Measurements from ENCODE around the gene SUMO2.
"Not testable (repeated sequence)": the region's sequence is repeated elsewhere in the genome, so short reads cannot be mapped to it uniquely, and the experiment has no call there.

Gene SUMO2

DNA sequence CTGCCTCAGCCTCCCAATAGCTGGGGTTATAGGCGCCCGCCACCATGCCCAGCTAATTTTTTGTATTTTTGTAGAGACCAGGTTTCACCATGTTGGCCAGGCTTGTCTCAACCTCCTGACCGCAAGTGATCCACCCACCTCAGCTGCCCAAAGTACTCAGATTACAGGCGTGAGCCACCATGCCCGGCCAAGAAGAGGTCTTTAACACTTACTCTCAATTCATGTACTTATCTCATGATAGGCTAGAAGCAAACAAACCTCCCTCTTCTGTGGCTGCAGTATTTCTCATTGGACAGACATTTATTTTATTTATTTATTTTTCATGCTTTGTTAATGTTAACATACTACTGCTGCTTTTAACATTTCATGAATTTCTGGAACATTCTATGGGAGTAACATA, 44.2 kb downstream of the SUMO2 start:
- H3K9me2 ChIP-seq (replicated peaks; ENCODE audit: control insufficient read depth, low read length) = no peaks in the 10 kb centered on the region
- no peak overlapping the region for H3K27ac ChIP-seq (ENCODE audit: low read depth, low read length)
- H4K20me1 ChIP-seq (ENCODE audit: control insufficient read depth, insufficient read depth, low read depth, low read length) = peaks cover 3% of the 10 kb centered on the region; the same call in 1 of the 2 replicates
- no peaks in the 10 kb centered on the region for H3K27me3 ChIP-seq (ENCODE audit: control insufficient read depth, low read length)
- peaks cover 38% of the 10 kb centered on the region for H3F3A ChIP-seq (ENCODE audit: control insufficient read depth, insufficient read depth)
- no peak overlapping the region for H3K4me2 ChIP-seq (ENCODE audit: low read length)
- peaks cover 3% of the 10 kb centered on the region; the same call in 1 of the 2 replicates for H3K79me2 ChIP-seq (ENCODE audit: control insufficient read depth, low read length)
- peaks cover 15% of the 10 kb centered on the region for H3K4me1 ChIP-seq (ENCODE audit: control insufficient read depth, low read length)
- peaks cover 71% of the 10 kb centered on the region for H3K36me3 ChIP-seq (ENCODE audit: control insufficient read depth, low read length)
- TF ChIP-seq, protein P1, sequence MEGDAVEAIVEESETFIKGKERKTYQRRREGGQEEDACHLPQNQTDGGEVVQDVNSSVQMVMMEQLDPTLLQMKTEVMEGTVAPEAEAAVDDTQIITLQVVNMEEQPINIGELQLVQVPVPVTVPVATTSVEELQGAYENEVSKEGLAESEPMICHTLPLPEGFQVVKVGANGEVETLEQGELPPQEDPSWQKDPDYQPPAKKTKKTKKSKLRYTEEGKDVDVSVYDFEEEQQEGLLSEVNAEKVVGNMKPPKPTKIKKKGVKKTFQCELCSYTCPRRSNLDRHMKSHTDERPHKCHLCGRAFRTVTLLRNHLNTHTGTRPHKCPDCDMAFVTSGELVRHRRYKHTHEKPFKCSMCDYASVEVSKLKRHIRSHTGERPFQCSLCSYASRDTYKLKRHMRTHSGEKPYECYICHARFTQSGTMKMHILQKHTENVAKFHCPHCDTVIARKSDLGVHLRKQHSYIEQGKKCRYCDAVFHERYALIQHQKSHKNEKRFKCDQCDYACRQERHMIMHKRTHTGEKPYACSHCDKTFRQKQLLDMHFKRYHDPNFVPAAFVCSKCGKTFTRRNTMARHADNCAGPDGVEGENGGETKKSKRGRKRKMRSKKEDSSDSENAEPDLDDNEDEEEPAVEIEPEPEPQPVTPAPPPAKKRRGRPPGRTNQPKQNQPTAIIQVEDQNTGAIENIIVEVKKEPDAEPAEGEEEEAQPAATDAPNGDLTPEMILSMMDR (IDR thresholded peaks at IDR 0.05; ENCODE audit: low read depth, low read length, poor library complexity, severe bottlenecking) = no peak
- no peak for TF ChIP-seq EZH2phosphoT487 (IDR thresholded peaks at IDR 0.05; ENCODE audit: borderline replicate concordance, low read length)
- no peak overlapping the region for H3K4me3 ChIP-seq (ENCODE audit: low read length)
- no peaks in the 10 kb centered on the region for H3K9me3 ChIP-seq (ENCODE audit: control insufficient read depth, insufficient read depth, low read length)

DNA sequence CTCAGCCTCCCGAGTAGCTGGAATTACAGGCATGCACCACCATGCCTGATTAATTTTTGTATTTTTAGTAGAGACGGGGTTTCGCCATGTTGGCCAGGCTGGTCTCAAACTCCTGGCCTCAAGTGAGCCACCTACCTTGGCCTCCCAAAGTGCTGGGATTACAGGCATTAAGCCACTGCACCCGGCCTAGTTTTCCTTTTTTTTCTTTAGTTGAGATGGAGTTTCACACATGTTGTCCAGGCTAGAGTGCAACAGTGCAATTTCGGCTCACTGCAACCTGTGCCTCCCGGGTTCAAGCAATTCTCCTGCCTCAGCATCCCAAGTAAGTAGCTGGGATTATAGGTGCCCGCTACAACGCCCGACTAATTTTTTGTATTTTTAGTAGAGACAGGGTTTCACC, 45.0 kb downstream of the SUMO2 start:
- not testable (repeated sequence) for H3K4me2 ChIP-seq (ENCODE audit: low read length); H3K79me2 ChIP-seq (ENCODE audit: control insufficient read depth, low read length); H3K27me3 ChIP-seq (ENCODE audit: control insufficient read depth, low read length); H3K4me3 ChIP-seq (ENCODE audit: low read length); H3K9me2 ChIP-seq (replicated peaks; ENCODE audit: control insufficient read depth, low read length); H4K20me1 ChIP-seq (ENCODE audit: control insufficient read depth, insufficient read depth, low read depth, low read length); H3K9me3 ChIP-seq (ENCODE audit: control insufficient read depth, insufficient read depth, low read length); H3K27ac ChIP-seq (ENCODE audit: low read depth, low read length)
- Histone ChIP-seq H3K4me1 (ENCODE audit: control insufficient read depth, low read length) (peaks cover 15% of the 10 kb centered on the region), H3F3A (ENCODE audit: control insufficient read depth, insufficient read depth) (peaks cover 40% of the 10 kb centered on the region), H3K36me3 (ENCODE audit: control insufficient read depth, low read length) (peaks cover 64% of the 10 kb centered on the region)

DNA sequence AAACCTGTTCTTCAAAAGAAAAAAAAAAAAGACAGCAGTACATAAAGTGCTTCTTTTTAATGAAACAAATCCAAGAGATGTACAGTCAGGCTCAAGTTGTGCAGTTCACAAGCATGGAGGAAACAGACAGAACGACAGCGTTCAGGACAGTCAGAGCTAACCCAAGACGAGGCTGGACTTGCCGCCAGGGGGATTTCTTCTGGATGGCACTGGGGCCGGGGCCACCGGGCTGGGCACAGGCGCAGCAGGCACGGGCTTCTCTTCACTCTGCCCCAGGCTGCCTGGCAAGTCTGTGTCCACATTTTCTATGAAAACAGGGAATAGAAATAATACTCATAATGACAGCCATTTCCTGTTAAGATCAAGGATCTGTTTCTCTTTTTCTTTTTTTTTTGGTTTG, 46.8 kb downstream of the SUMO2 start:
- Histone ChIP-seq H3K4me2 (ENCODE audit: low read length) (no peak overlapping the region), H3K79me2 (ENCODE audit: control insufficient read depth, low read length) (peaks cover 4% of the 10 kb centered on the region), H3F3A (ENCODE audit: control insufficient read depth, insufficient read depth) (peaks cover 43% of the 10 kb centered on the region), H3K4me3 (ENCODE audit: low read length) (no peak overlapping the region), H3K27me3 (ENCODE audit: control insufficient read depth, low read length) (no peaks in the 10 kb centered on the region), H3K9me2 (replicated peaks; ENCODE audit: control insufficient read depth, low read length) (no peaks in the 10 kb centered on the region), H3K9me3 (ENCODE audit: control insufficient read depth, insufficient read depth, low read length) (no peaks in the 10 kb centered on the region), H3K4me1 (ENCODE audit: control insufficient read depth, low read length) (peaks cover 12% of the 10 kb centered on the region), H4K20me1 (ENCODE audit: control insufficient read depth, insufficient read depth, low read depth, low read length) (peaks cover 3% of the 10 kb centered on the region; the same call in 1 of the 2 replicates), H3K36me3 (ENCODE audit: control insufficient read depth, low read length) (peaks cover 49% of the 10 kb centered on the region), H3K27ac (ENCODE audit: low read depth, low read length) (no peak overlapping the region)
- no peak for TF ChIP-seq EZH2phosphoT487 (IDR thresholded peaks at IDR 0.05; ENCODE audit: borderline replicate concordance, low read length)

DNA sequence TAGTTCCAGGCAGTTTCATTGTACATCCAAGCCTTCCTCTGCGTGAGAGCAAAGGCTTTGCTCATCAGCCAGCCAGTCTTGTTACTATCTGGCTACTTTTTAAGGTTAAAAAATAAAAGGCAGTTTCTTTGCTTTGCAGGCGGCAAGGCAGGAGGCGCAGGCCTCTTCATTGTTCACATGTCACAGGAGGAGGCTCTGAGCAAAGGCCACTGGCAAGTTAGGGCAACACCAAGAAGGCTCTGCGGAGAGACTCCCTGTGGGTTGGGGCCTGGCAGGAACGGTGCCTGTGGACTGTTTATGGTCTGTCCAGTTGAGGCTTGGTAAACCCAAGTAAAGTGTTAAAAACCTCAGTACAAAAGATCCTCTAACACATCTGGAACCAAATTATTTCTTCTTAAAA, 47.3 kb downstream of the SUMO2 start:
- H3K36me3 ChIP-seq (ENCODE audit: control insufficient read depth, low read length) = peaks cover 45% of the 10 kb centered on the region
- no peaks in the 10 kb centered on the region for H3K9me3 ChIP-seq (ENCODE audit: control insufficient read depth, insufficient read depth, low read length)
- H3K4me2 ChIP-seq (ENCODE audit: low read length) = no peak overlapping the region
- peaks cover 11% of the 10 kb centered on the region for H3K4me1 ChIP-seq (ENCODE audit: control insufficient read depth, low read length)
- H3K27me3 ChIP-seq (ENCODE audit: control insufficient read depth, low read length) = no peaks in the 10 kb centered on the region
- H3F3A ChIP-seq (ENCODE audit: control insufficient read depth, insufficient read depth) = peaks cover 43% of the 10 kb centered on the region
- peaks cover 3% of the 10 kb centered on the region; the same call in 1 of the 2 replicates for H4K20me1 ChIP-seq (ENCODE audit: control insufficient read depth, insufficient read depth, low read depth, low read length)
- H3K27ac ChIP-seq (ENCODE audit: low read depth, low read length) = no peak overlapping the region
- no peaks in the 10 kb centered on the region for H3K9me2 ChIP-seq (replicated peaks; ENCODE audit: control insufficient read depth, low read length)
- peaks cover 9% of the 10 kb centered on the region for H3K79me2 ChIP-seq (ENCODE audit: control insufficient read depth, low read length)
- no peak overlapping the region for H3K4me3 ChIP-seq (ENCODE audit: low read length)
- no peak for TF ChIP-seq EZH2phosphoT487 (IDR thresholded peaks at IDR 0.05; ENCODE audit: borderline replicate concordance, low read length)
- TF ChIP-seq, protein P1 (IDR thresholded peaks at IDR 0.05; ENCODE audit: low read depth, low read length, poor library complexity, severe bottlenecking) = no peak

DNA sequence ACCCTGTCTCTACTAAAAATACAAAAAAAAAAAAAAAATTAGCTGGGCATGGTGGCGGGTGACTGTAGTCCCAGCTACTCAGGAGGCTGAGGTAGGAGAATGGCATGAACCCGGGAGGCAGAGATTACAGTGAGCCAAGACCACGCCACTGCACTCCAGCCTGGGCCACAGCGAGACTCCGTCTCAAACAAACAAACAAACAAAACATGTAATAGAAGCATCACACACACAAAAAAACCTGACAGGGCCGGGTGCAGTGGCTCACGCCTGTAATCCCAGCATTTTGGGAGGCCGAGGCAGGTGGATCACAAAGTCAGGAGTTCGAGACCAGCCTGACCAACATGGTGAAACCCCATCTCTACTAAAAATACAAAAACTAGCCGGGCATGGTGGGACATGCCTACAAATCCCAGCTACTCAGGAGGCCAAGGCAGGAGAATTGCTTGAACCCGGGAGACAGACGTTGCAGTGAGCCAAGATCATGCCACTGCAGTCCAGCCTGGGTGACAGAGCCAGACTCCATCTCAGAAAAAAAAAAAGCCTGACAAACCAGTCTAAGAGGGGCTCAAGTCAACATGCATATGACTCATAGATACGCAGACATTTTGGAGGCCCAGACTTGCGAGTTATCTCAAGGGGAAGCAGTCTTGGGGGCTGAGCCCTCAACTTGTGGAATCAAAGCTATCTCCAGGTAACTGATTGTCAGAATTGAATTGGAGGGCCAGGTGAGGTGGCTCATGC, 49.0 kb downstream of the SUMO2 start:
- H3K79me2 ChIP-seq (ENCODE audit: control insufficient read depth, low read length) = peaks cover 21% of the 10 kb centered on the region
- H3K36me3 ChIP-seq (ENCODE audit: control insufficient read depth, low read length) = peaks cover 45% of the 10 kb centered on the region
- H3F3A ChIP-seq (ENCODE audit: control insufficient read depth, insufficient read depth) = peaks cover 39% of the 10 kb centered on the region
- peaks cover 16% of the 10 kb centered on the region for H3K4me1 ChIP-seq (ENCODE audit: control insufficient read depth, low read length)
- H3K4me2 ChIP-seq (ENCODE audit: low read length); H3K9me2 ChIP-seq (replicated peaks; ENCODE audit: control insufficient read depth, low read length); H3K4me3 ChIP-seq (ENCODE audit: low read length); H3K27ac ChIP-seq (ENCODE audit: low read depth, low read length); H3K27me3 ChIP-seq (ENCODE audit: control insufficient read depth, low read length); H4K20me1 ChIP-seq (ENCODE audit: control insufficient read depth, insufficient read depth, low read depth, low read length); H3K9me3 ChIP-seq (ENCODE audit: control insufficient read depth, insufficient read depth, low read length): not testable (repeated sequence)

All from DOHH2 (cell line).